ENCODE results near the gene NCK2.

NCK2 gene

GRCh38 chr2:105881286-105882136, 136.8 kb downstream of the NCK2 start:
- in situ Hi-C loops (cut with HindIII; ENCODE audit: low sequenced_read_pairs) = no loop called here
- no peak for DNase-seq (ENCODE audit: low read depth, low spot score)
- no peak for TF ChIP-seq CTCF (IDR thresholded peaks at IDR 0.05; ENCODE audit: low read depth, low read length)
- no peak overlapping the region for H3K4me3 ChIP-seq (ENCODE audit: low read depth, low read length)

GRCh38 chr2:105882341-105882740, 137.6 kb downstream of the NCK2 start:
- in situ Hi-C loops (cut with HindIII; ENCODE audit: low sequenced_read_pairs) = no loop called here
- no peak for DNase-seq (ENCODE audit: low read depth, low spot score)
- no peak overlapping the region for H3K4me3 ChIP-seq (ENCODE audit: low read depth, low read length)
- no peak for TF ChIP-seq CTCF (IDR thresholded peaks at IDR 0.05; ENCODE audit: low read depth, low read length)

GRCh38 chr2:105882920-105883435, 138.3 kb downstream of the NCK2 start:
- in situ Hi-C loops (cut with HindIII; ENCODE audit: low sequenced_read_pairs) = no loop called here
- TF ChIP-seq CTCF (IDR thresholded peaks at IDR 0.05; ENCODE audit: low read depth, low read length) = no peak
- no peak for DNase-seq (ENCODE audit: low read depth, low spot score)

GRCh38 chr2:105883911-105884694, 139.4 kb downstream of the NCK2 start:
- DNase-seq (ENCODE audit: low read depth, low spot score) = no peak
- no peak for TF ChIP-seq CTCF (IDR thresholded peaks at IDR 0.05; ENCODE audit: low read depth, low read length)
- no peak overlapping the region for H3K4me3 ChIP-seq (ENCODE audit: low read depth, low read length)
- in situ Hi-C loops (cut with HindIII; ENCODE audit: low sequenced_read_pairs) = no loop called here

More at GRCh38 chr2:105882920-105883435, 138.3 kb downstream of the NCK2 start:
- H3K4me3 ChIP-seq (ENCODE audit: low read depth, low read length) = no peak overlapping the region

GRCh38 chr2:105885456-105885855, 140.7 kb downstream of the NCK2 start:
- no peak overlapping the region for H3K4me3 ChIP-seq (ENCODE audit: low read depth, low read length)
- TF ChIP-seq CTCF (IDR thresholded peaks at IDR 0.05; ENCODE audit: low read depth, low read length) = no peak
- in situ Hi-C loops (cut with HindIII; ENCODE audit: low sequenced_read_pairs) = no loop called here
- DNase-seq (ENCODE audit: low read depth, low spot score) = no peak

GRCh38 chr2:105886029-105886454, 141.3 kb downstream of the NCK2 start:
- no peak for TF ChIP-seq CTCF (IDR thresholded peaks at IDR 0.05; ENCODE audit: low read depth, low read length)
- in situ Hi-C loops (cut with HindIII; ENCODE audit: low sequenced_read_pairs) = no loop called here
- H3K4me3 ChIP-seq (ENCODE audit: low read depth, low read length) = no peak overlapping the region
- DNase-seq (ENCODE audit: low read depth, low spot score) = peak; percentile 17

Measured in astrocyte of the spinal cord (primary cell).